ENCODE measurements around the gene HSPA1L.
"Not testable (repeated sequence)": the region's sequence is repeated elsewhere in the genome, so short reads cannot be mapped to it uniquely, and the experiment has no call there.

The HSPA1L gene

GRCh38 chr6:31859923-31860322, 44.8 kb upstream of the HSPA1L start:
- TF ChIP-seq CTCF (conservative IDR thresholded peaks at IDR 0.05; ENCODE audit: low read length): no peak
- H3K4me3 ChIP-seq (ENCODE audit: low read length): no peak overlapping the region
- no peak for DNase-seq (ENCODE audit: low read depth)

- no peak overlapping the region for H3K4me3 ChIP-seq (ENCODE audit: low read length)
- TF ChIP-seq CTCF (conservative IDR thresholded peaks at IDR 0.05; ENCODE audit: low read length): no peak
- DNase-seq (ENCODE audit: low read depth): no peak
These were observed 43.6 kb upstream of the HSPA1L start for GRCh38 chr6:31858707-31859106.

- H3K4me3 ChIP-seq (ENCODE audit: low read length); DNase-seq (ENCODE audit: low read depth): not testable (repeated sequence)
These were observed 42.7 kb upstream of the HSPA1L start for GRCh38 chr6:31857774-31858173.

- not testable (repeated sequence) for DNase-seq (ENCODE audit: low read depth); H3K4me3 ChIP-seq (ENCODE audit: low read length)
These were observed 37.1 kb upstream of the HSPA1L start for GRCh38 chr6:31851980-31852718.

- no peak overlapping the region for H3K4me3 ChIP-seq (ENCODE audit: low read length)
- DNase-seq (ENCODE audit: low read depth): no peak
- TF ChIP-seq CTCF (conservative IDR thresholded peaks at IDR 0.05; ENCODE audit: low read length): no peak
These were observed 36.4 kb upstream of the HSPA1L start for GRCh38 chr6:31851485-31851832.

GRCh38 chr6:31850765-31851484, 35.8 kb upstream of the HSPA1L start:
- H3K4me3 ChIP-seq (ENCODE audit: low read length): no peak overlapping the region
- no peak for TF ChIP-seq CTCF (conservative IDR thresholded peaks at IDR 0.05; ENCODE audit: low read length)
- no peak for DNase-seq (ENCODE audit: low read depth)

GRCh38 chr6:31847276-31847978, 32.3 kb upstream of the HSPA1L start:
- DNase-seq (ENCODE audit: low read depth): no peak
- H3K4me3 ChIP-seq (ENCODE audit: low read length): no peak overlapping the region
- TF ChIP-seq CTCF (conservative IDR thresholded peaks at IDR 0.05; ENCODE audit: low read length): no peak

- H3K4me3 ChIP-seq (ENCODE audit: low read length): no peak overlapping the region
- DNase-seq (ENCODE audit: low read depth): no peak
- no peak for TF ChIP-seq CTCF (conservative IDR thresholded peaks at IDR 0.05; ENCODE audit: low read length)
These were observed 29.4 kb upstream of the HSPA1L start for GRCh38 chr6:31844507-31844906.
